Nephron (organoid): ENCODE results near the gene HDAC4.

Experiments used
- H3K27ac Mint-ChIP-seq, 3 experiments: 2 replicates each; pipeline ENCODE4 v1.8.0; 2020; ENCODE audit warnings: mixed read lengths in 3 of 3, mild to moderate bottlenecking in 2 of 3, moderate library complexity in 1 of 3
- H3K27me3 Mint-ChIP-seq: 2 replicates; pipeline ENCODE4 v1.8.0; 2021; ENCODE audit warnings: low read depth, mild to moderate bottlenecking, moderate library complexity, mixed read lengths
- H3K36me3 Mint-ChIP-seq: 2 replicates; pipeline ENCODE4 v1.8.0; 2020; ENCODE audit warnings: low read depth, mixed read lengths
- H3K4me1 Mint-ChIP-seq: 2 replicates; pipeline ENCODE4 v1.8.0; 2020; ENCODE audit warnings: mixed read lengths
- H3K4me3 Mint-ChIP-seq, 3 experiments: 2 replicates each; pipeline ENCODE4 v1.8.0; 2020; ENCODE audit warnings: mild to moderate bottlenecking in 3 of 3, mixed read lengths in 3 of 3, moderate library complexity in 2 of 3
- H3K9me3 Mint-ChIP-seq: 2 replicates; pipeline ENCODE4 v1.8.0; 2020; ENCODE audit warnings: mixed read lengths
- TF ChIP-seq, protein P1 (sequence below), 3 experiments: fragments of 200-600 bp; sonication (generic); IDR thresholded peaks; one replicate each; pipeline ENCODE4 v1.5.0; 2021; ENCODE audit warnings: antibody characterized with exemption in 3 of 3; ENCODE audit not compliant: unreplicated experiment in 3 of 3

Gene HDAC4

DNA sequence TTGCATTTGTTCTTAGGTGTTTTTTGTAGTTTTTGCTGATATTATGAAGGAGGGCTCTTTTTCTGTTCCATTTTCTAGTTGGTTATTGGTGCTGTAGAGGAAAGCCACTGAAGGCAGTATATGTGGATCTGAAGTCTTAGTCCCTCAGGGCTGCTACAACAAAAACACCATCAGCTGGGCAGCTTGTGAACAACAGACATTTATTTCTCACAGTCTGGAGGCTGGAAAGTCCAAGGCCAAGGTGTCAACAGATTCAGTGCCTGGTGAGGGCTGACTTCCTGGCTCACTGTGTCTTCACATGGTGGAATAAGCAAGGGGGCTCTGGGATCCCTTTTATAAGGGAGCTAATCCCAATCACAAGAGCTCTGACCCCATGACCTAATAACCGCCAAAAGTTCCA is 31.4 kb upstream of the HDAC4 start:
- TF ChIP-seq, protein P1, sequence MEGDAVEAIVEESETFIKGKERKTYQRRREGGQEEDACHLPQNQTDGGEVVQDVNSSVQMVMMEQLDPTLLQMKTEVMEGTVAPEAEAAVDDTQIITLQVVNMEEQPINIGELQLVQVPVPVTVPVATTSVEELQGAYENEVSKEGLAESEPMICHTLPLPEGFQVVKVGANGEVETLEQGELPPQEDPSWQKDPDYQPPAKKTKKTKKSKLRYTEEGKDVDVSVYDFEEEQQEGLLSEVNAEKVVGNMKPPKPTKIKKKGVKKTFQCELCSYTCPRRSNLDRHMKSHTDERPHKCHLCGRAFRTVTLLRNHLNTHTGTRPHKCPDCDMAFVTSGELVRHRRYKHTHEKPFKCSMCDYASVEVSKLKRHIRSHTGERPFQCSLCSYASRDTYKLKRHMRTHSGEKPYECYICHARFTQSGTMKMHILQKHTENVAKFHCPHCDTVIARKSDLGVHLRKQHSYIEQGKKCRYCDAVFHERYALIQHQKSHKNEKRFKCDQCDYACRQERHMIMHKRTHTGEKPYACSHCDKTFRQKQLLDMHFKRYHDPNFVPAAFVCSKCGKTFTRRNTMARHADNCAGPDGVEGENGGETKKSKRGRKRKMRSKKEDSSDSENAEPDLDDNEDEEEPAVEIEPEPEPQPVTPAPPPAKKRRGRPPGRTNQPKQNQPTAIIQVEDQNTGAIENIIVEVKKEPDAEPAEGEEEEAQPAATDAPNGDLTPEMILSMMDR (IDR thresholded peaks at IDR 0.05; ENCODE audit: unreplicated experiment in 3 of 3), result no peak
- Mint-ChIP-seq H3K27me3 (no peaks in the 10 kb centered on the region), H3K4me1 (no peaks in the 10 kb centered on the region), H3K36me3 (no peaks in the 10 kb centered on the region), H3K4me3 (no peak overlapping the region), H3K9me3 (peaks cover 9% of the 10 kb centered on the region), H3K27ac (no peak overlapping the region)

DNA sequence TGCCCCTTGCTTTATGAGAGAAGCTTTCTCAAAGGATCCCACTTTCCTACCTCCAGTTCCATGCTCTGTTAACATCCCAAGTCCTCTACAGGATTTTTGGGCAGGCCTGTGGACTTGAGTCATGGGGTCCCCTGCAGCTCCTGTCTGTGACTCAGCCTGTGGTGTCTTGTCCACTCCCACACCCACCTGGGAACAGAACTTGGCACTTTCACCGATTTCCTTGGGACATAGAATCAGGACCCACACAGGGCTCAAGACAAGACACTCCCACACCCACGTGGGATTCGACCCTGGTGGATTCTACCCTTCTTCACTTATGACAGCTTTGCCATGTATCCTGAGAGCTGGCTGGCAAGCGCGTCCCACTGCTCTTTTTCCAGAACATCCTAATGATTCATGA is 30.7 kb upstream of the HDAC4 start:
- Mint-ChIP-seq H3K4me3 (no peak overlapping the region), H3K9me3 (peaks cover 6% of the 10 kb centered on the region), H3K4me1 (no peaks in the 10 kb centered on the region), H3K27me3 (no peaks in the 10 kb centered on the region), H3K36me3 (no peaks in the 10 kb centered on the region), H3K27ac (no peak overlapping the region)
- TF ChIP-seq, protein P1 (IDR thresholded peaks at IDR 0.05; ENCODE audit: unreplicated experiment in 3 of 3), result no peak

DNA sequence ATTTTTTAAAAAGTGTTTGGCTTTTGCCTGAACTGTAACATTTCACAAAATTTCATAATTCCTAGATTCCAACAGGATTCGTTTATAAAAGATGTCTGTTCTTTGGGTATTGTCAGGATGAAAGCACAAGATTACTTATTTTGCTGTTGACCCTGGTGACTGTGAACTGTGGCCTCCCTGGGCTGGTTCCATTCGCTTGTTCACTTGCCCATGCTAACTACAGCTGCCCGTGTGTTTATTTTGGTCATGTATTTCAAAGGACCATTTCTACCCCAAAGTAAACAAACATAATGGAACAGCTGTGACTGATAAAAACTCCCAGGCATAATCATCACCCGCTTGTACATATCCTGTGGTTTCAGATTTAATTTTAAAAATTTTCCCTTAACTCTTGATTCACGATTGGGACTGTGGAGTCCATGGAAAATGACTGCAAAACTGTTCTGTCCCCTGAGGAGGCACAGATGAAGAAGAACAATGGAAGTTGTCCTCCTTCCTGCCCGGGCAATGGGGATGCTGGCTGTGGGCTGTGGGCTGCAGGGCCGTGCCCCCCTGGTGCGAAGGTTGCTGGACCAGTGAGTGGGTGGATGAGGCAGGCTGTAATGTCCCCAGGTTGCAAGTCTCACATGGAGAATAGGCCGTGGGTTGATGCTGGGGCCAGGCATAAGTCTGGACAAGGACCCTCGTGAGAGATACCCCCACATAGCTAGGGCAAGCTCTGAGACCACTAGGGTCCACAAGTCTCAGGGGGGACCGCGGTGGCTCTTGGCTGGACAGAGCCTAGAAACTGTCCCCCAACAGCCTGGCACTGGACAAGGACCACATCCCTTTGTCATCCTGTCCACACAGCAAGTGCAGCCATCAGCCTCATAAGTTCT is 28.9 kb upstream of the HDAC4 start:
- Mint-ChIP-seq H3K4me1 (no peaks in the 10 kb centered on the region), H3K36me3 (no peaks in the 10 kb centered on the region), H3K4me3 (no peak overlapping the region), H3K27ac (peak overlapping the region in 1 of 3 experiments; percentile 33), H3K27me3 (no peaks in the 10 kb centered on the region), H3K9me3 (peaks cover 5% of the 10 kb centered on the region)
- TF ChIP-seq, protein P1 (IDR thresholded peaks at IDR 0.05; ENCODE audit: unreplicated experiment in 3 of 3), result no peak

- no peak overlapping the region for H3K4me3 Mint-ChIP-seq
These were observed 24.8 kb upstream of the HDAC4 start for GRCh38 chr2:239425631-239426030.

DNA sequence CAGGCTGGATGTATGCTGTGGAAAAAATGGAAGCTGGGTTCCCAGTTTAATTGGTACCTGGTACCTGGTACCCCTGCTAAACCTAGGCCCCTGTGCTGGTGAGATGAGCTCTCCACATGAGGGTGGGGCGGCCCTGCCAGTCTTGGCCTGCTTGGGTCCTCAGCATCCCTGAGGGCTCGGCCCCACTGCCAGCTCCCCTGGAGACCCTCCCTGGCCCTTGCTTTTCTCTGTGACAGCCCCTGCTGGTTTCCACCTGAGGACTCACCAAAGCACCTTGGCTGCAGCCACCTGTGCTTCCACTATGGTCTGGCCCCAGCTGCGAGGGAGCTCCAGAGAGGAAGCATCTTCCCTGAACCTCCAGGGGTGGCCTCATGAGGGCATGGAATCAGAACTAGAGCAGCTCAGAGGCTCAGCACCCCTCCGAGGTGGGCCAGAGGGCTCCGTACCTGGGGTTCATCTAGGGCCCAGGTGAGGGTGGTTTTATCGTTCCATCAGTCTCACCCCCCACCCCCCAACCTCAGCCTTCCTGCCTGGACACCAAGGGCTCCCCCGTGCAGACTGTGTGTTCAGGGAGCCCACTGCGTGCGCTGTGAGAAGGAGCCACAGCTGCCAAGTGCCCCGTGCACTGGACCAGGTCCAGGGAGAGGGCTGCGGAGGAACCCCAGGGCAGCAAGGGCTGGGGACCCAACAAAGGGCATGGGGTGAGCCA is 23.7 kb upstream of the HDAC4 start:
- no peaks in the 10 kb centered on the region for H3K36me3 Mint-ChIP-seq
- TF ChIP-seq, protein P1 (IDR thresholded peaks at IDR 0.05; ENCODE audit: unreplicated experiment in 3 of 3), result no peak
- H3K27me3 Mint-ChIP-seq, result peaks cover 4% of the 10 kb centered on the region
- no peak overlapping the region for H3K4me3 Mint-ChIP-seq
- no peaks in the 10 kb centered on the region for H3K9me3 Mint-ChIP-seq
- no peaks in the 10 kb centered on the region for H3K4me1 Mint-ChIP-seq
- H3K27ac Mint-ChIP-seq, result no peak overlapping the region

More at GRCh38 chr2:239425631-239426030, 24.8 kb upstream of the HDAC4 start:
- TF ChIP-seq, protein P1 (IDR thresholded peaks at IDR 0.05; ENCODE audit: unreplicated experiment in 3 of 3), result no peak
- H3K27me3 Mint-ChIP-seq, result peaks cover 4% of the 10 kb centered on the region
- no peaks in the 10 kb centered on the region for H3K36me3 Mint-ChIP-seq
- H3K4me1 Mint-ChIP-seq, result no peaks in the 10 kb centered on the region
- H3K27ac Mint-ChIP-seq, result no peak overlapping the region
- no peaks in the 10 kb centered on the region for H3K9me3 Mint-ChIP-seq
